Muscle layer of duodenum (tissue), 2 donors: ENCODE data around the gene GNRHR.
"Not testable (repeated sequence)": the region's sequence is repeated elsewhere in the genome, so short reads cannot be mapped to it uniquely, and the experiment has no call there.

Experiments used
- H3K27ac ChIP-seq: one replicate; pipeline ENCODE4 v1.7.0; 2013; ENCODE audit warnings: mild to moderate bottlenecking, low read length
- H3K27me3 ChIP-seq: one replicate; pipeline ENCODE4 v1.7.0; 2013; ENCODE audit warnings: low read depth, mild to moderate bottlenecking, control low read depth, low read length
- H3K36me3 ChIP-seq, 2 donors: one replicate each; pipeline ENCODE4 v1.7.0; 2013; ENCODE audit warnings: low read length in 2 of 2, control low read depth in 1 of 2, mild to moderate bottlenecking in 1 of 2; ENCODE audit not compliant: insufficient read depth in 2 of 2, control insufficient read depth in 1 of 2
- H3K4me1 ChIP-seq, 2 donors: one replicate each; pipeline ENCODE4 v1.7.0; 2013; ENCODE audit warnings: low read length in 2 of 2, mild to moderate bottlenecking in 2 of 2, control low read depth in 1 of 2, moderate library complexity in 1 of 2; ENCODE audit not compliant: insufficient read depth in 2 of 2, control insufficient read depth in 1 of 2
- H3K4me3 ChIP-seq, 2 donors: one replicate each; pipeline ENCODE4 v1.7.0; 2013; ENCODE audit warnings: low read length in 2 of 2, low read depth in 1 of 2, mild to moderate bottlenecking in 1 of 2
- H3K9me3 ChIP-seq, 2 donors: one replicate each; pipeline ENCODE4 v1.7.0; 2013; ENCODE audit warnings: low read length in 2 of 2, control low read depth in 1 of 2, mild to moderate bottlenecking in 1 of 2; ENCODE audit not compliant: control insufficient read depth in 1 of 2
- donor health status: healthy.

GNRHR gene

DNA sequence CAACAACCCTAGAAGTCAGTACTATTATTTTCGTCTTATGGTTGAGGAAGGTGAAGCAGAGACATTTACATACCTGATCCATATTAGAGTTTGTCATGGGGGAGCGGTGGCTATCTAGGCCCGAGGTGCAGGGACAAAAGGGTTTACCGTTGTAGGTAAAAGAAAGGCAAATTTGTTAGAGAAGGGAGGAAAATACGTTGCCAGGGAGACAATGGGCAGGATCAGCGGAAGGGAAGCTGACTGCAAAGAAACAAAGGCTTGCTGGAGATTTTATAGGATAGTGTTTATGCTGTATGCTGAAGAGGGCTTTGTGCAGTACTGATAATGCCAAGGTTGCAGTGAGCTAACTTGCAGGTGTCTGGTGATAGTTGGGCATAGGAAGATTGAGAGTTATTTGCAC is 2.8 kb upstream of the GNRHR start:
- H3K27ac ChIP-seq, H3K36me3 ChIP-seq, H3K4me3 ChIP-seq, H3K4me1 ChIP-seq, H3K27me3 ChIP-seq, H3K9me3 ChIP-seq: not testable (repeated sequence)

DNA sequence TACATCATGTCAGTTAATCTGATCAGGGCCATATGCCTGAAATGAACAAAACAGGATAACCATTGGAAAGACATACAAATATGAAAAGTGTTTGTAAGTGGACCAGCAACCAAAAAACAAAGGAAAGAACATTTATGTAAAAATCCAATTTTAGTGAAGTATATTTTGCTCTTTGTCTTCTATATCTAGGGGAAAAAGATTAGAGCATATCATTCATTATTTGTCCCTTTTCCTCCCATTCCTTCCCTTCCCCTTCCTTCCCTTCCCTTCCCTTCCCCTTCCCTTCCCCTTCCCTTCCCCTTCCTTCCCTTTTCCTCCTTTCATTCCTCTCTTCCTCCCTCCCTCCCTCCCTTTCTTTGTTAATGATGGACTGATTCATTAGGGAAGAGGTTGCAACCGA is 1.8 kb upstream of the GNRHR start:
- H3K4me3 ChIP-seq, result no peak overlapping the region
- H3K9me3 ChIP-seq, result no peaks in the 10 kb centered on the region
- H3K27ac ChIP-seq, result no peak overlapping the region
- no peaks in the 10 kb centered on the region for H3K36me3 ChIP-seq
- no peaks in the 10 kb centered on the region for H3K4me1 ChIP-seq
- H3K27me3 ChIP-seq, result no peaks in the 10 kb centered on the region

- Histone ChIP-seq H3K36me3 (no peaks in the 10 kb centered on the region), H3K27ac (no peak overlapping the region), H3K4me1 (no peaks in the 10 kb centered on the region), H3K27me3 (no peaks in the 10 kb centered on the region), H3K4me3 (no peak overlapping the region), H3K9me3 (no peaks in the 10 kb centered on the region)
Measured at GRCh38 chr4:67751260-67751659, 2.9 kb downstream of the GNRHR start.

DNA sequence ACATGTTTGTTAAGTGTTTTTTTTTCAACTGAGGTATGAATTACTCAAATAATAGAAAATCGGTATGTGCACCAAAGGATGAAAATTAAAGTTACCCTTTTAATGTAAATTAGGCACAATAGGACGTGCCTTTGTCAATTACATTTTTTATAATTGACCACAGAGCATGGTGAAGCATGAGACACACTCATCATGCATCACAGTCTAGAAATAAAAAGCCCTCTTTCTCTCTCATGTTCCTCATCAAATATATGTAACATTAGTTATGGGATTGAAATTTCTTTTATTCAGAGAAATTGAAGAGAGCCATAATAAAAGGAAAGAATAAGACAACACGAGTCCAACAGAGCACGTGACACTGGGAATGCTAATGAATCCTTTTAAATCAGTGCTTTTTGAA is 3.5 kb downstream of the GNRHR start:
- H3K36me3 ChIP-seq, result no peaks in the 10 kb centered on the region

GRCh38 chr4:67749286-67749685 is 4.9 kb downstream of the GNRHR start:
- no peaks in the 10 kb centered on the region for H3K9me3 ChIP-seq
- H3K4me3 ChIP-seq, result no peak overlapping the region
- no peaks in the 10 kb centered on the region for H3K36me3 ChIP-seq
- no peaks in the 10 kb centered on the region for H3K4me1 ChIP-seq
- H3K27ac ChIP-seq, result no peak overlapping the region
- H3K27me3 ChIP-seq, result no peaks in the 10 kb centered on the region

More for the DNA sequence above, 3.5 kb downstream of the GNRHR start:
- H3K27me3 ChIP-seq, result no peaks in the 10 kb centered on the region
- no peaks in the 10 kb centered on the region for H3K9me3 ChIP-seq
- no peak overlapping the region for H3K4me3 ChIP-seq
- no peak overlapping the region for H3K27ac ChIP-seq
- no peaks in the 10 kb centered on the region for H3K4me1 ChIP-seq

- Histone ChIP-seq H3K27me3 (no peaks in the 10 kb centered on the region), H3K27ac (no peak overlapping the region), H3K9me3 (no peaks in the 10 kb centered on the region), H3K4me3 (no peak overlapping the region), H3K4me1 (no peaks in the 10 kb centered on the region), H3K36me3 (no peaks in the 10 kb centered on the region)
Measured at GRCh38 chr4:67746797-67747495, 7.2 kb downstream of the GNRHR start.

DNA sequence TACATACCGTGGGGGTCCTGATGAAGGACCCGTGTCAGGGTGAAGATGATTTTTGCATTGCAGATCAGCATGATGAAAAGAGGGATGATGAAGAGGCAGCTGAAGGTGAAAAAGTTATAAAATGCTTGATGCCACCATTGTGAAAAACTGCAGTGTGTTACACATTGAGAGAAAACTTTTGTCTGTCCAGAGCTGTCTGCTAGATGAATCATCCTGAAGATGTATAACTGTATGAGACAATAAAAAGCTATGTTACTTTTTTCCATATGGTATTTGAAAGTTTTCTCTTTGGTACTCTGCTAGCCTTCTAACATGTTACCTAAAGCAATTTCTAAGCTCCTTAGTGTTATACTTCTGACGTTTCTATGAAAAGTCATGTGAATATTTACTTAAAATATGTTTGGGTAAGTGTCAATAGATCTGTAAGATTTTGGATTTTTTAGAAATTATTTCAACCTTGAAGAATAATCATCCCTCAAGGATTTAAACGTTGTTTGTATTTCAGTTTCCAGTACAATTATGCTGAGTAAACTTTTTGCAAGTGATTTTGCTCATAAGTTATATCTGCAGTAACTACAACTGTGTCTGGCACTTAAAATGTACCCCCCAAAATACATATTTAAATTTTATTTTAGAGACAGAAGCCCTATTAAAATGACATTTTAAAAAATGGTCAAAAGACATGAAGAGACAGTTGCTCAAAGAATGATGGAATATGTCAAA is 9.5 kb downstream of the GNRHR start:
- H3K36me3 ChIP-seq, result no peaks in the 10 kb centered on the region
- no peaks in the 10 kb centered on the region for H3K27me3 ChIP-seq

GRCh38 chr4:67743194-67743593 is 11.0 kb downstream of the GNRHR start:
- Histone ChIP-seq H3K9me3 (no peaks in the 10 kb centered on the region), H3K36me3 (no peaks in the 10 kb centered on the region), H3K4me1 (no peaks in the 10 kb centered on the region), H3K27ac (no peak overlapping the region), H3K27me3 (no peaks in the 10 kb centered on the region), H3K4me3 (no peak overlapping the region)

More for the DNA sequence above, 9.5 kb downstream of the GNRHR start:
- Histone ChIP-seq H3K27ac (no peak overlapping the region), H3K9me3 (no peaks in the 10 kb centered on the region), H3K4me1 (no peaks in the 10 kb centered on the region), H3K4me3 (no peak overlapping the region)

- no peaks in the 10 kb centered on the region for H3K9me3 ChIP-seq
- no peak overlapping the region for H3K4me3 ChIP-seq
- no peak overlapping the region for H3K27ac ChIP-seq
- H3K4me1 ChIP-seq, result no peaks in the 10 kb centered on the region
- no peaks in the 10 kb centered on the region for H3K27me3 ChIP-seq
- no peaks in the 10 kb centered on the region for H3K36me3 ChIP-seq
Measured at GRCh38 chr4:67736262-67736661, 17.9 kb downstream of the GNRHR start.

- Histone ChIP-seq H3K9me3 (no peaks in the 10 kb centered on the region), H3K36me3 (no peaks in the 10 kb centered on the region), H3K4me1 (no peaks in the 10 kb centered on the region), H3K4me3 (no peak overlapping the region), H3K27me3 (no peaks in the 10 kb centered on the region), H3K27ac (no peak overlapping the region)
Measured at GRCh38 chr4:67735325-67735724, 18.9 kb downstream of the GNRHR start.

- H3K36me3 ChIP-seq, H3K4me3 ChIP-seq, H3K27me3 ChIP-seq, H3K27ac ChIP-seq, H3K9me3 ChIP-seq, H3K4me1 ChIP-seq: not testable (repeated sequence)
Measured at GRCh38 chr4:67730511-67730910, 23.7 kb downstream of the GNRHR start.
